Ovary (tissue), 9 donors: ENCODE measurements around the gene SLC9A2. TPM values are rescaled to one million over a fixed set of nuclear protein-coding genes. Genes with fewer than 3 reads are reported as not detected.
A peak's percentile ranks its signal among the peaks of the same experiment; 100 is the strongest.

Experiments used
- DNase-seq, 5 donors: peaks; one replicate each; pipeline ENCODE4 v3.0.0-alpha.2; 2019 to 2020
- H3K27ac ChIP-seq, 2 donors: fragments of 200-600 bp; one replicate each; pipeline versions ENCODE4 v1.5.1 to v1.8.0; 2019 to 2022
- H3K27me3 ChIP-seq: fragments of 200-600 bp; one replicate; pipeline ENCODE4 v1.8.0; 2022
- H3K36me3 ChIP-seq: fragments of 200-600 bp; sonication (generic); one replicate; pipeline ENCODE4 v1.5.1; 2019
- H3K4me1 ChIP-seq: one replicate; pipeline ENCODE4 v1.8.1; 2013; ENCODE audit warnings: mild to moderate bottlenecking, moderate library complexity; ENCODE audit not compliant: insufficient read depth
- H3K4me3 ChIP-seq: fragments of 200-600 bp; sonication (generic); one replicate; pipeline ENCODE4 v1.5.1; 2017
- H3K9me3 ChIP-seq, 2 donors: fragments of 200-600 bp in 1 of 2; sonication (generic) in 1 of 2; one replicate each; pipeline versions ENCODE4 v1.5.1 to v1.8.1; 2013 to 2019; ENCODE audit warnings: mild to moderate bottlenecking in 1 of 2, moderate library complexity in 1 of 2
- EP300 ChIP-seq: sonication (generic); formaldehyde crosslinking; IDR thresholded peaks from one replicate; pipeline ENCODE4 v1.6.1; 2017; ENCODE audit warnings: antibody characterized with exemption
- POLR2A ChIP-seq: fragments of 450-650 bp; IDR thresholded peaks from one replicate; pipeline ENCODE4 v1.6.1; 2017; ENCODE audit warnings: antibody characterized with exemption, mild to moderate bottlenecking, moderate library complexity
- WGBS, 3 donors: extraction: QIAGEN DNeasy Blood & Tissue Kit in 1 of 3; methylation state at CpG; one replicate each; pipeline versions ENCODE4 v1.1.5 to v1.1.7; 2013 to 2017; 5-methylcytosine and 5-hydroxymethylcytosine counted together
- intact Hi-C, 4 donors: fragments of 100-400 bp; cut with DNase I; formaldehyde crosslinking; loops; one replicate each; pipeline versions ENCODE4 v1.11.0 to v1.15.1; 2022 to 2023
- polyA plus RNA-seq, 2 donors: library from polyadenylated mRNA; stranded (reverse); fragments of 200-250 nt in 1 of 2; fragments of 350-450 nt in 1 of 2; fragmentation: Illumina TruSeq in 1 of 2; extraction: RNeasy Lipid Tissue Mini Kit (QIAGEN cat#74804) in 1 of 2; gene quantifications; one replicate each; pipeline ENCODE4 v1.2.3, GENCODE V29; 2013 to 2014
- total RNA-seq, 7 donors: library from RNA; depleted of rRNA in 2 of 7; stranded (reverse); fragments of >200 nt in 2 of 7; fragmentation: NEBNext Ultra II Directional in 3 of 7; extraction: Animal tissue kit (Norgen Biotek cat#: 25700) in 3 of 7; gene quantifications; one replicate each; pipeline versions ENCODE4 v1.1.0 to v1.2.4, GENCODE V29; 2016 to 2023
- TF ChIP-seq, protein P1 (sequence below), 3 donors: fragments of 450-650 bp in 2 of 3; fragments of 200-600 bp in 1 of 3; IDR thresholded peaks; one replicate each; pipeline versions ENCODE4 v1.5.1 to v1.8.0; 2016 to 2022; ENCODE audit warnings: antibody characterized with exemption in 3 of 3, mild to moderate bottlenecking in 1 of 3
- donor health status: DM: no; HTN: no; CAD: no; lungs with moderate emphysema.
- donor health status: DM: no; HTN: no; CAD: no.
- donor health status: Bipolar disorder and iron deficiency.
- donor health status: DM: yes; HTN: yes; CAD: no.
- donor health status: DM: no; HTN: no; CAD: no.
- donor health status: DM: yes; HTN: yes; CAD: no.

The SLC9A2 gene
- total and polyA plus RNA-seq, 9 donors: 0.08 to 0.46 (median 0.15) TPM; not detected in 5

DNA sequence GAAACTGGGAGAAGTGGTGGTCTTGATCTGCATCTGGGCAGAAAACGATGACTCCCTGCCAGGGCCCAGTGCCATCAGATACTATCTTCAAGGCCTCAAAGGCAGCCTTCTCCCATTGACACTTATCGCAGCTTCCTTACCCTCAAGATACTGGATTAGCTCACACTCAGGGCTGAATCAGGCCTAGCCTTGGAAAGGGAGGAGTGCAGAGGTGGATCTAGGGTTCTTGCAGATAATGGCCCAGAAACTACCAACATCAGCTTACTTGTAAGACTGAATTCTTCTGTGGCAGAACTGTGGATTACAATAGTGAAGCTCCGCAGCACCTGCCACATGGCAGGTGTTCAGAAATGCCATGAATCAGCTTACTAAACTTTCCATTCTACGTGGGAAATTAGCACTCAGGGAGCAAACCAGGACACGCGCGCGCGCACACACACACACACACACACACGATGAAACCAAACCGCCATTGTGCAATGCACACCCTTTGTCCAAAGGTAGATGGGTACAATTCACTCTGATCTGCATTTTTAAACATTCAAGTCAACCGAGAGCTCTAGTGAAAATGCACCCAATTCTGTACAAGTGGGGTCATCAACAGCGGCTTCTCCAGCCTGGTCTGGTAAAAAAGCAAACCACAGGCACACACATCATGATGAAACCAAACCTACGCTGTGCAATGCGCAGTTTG is 116.2 kb downstream of the SLC9A2 start:
- Histone ChIP-seq H3K27ac (no peak overlapping the region), H3K27me3 (no peaks in the 10 kb centered on the region)
- intact Hi-C loops: no loop called here

DNA sequence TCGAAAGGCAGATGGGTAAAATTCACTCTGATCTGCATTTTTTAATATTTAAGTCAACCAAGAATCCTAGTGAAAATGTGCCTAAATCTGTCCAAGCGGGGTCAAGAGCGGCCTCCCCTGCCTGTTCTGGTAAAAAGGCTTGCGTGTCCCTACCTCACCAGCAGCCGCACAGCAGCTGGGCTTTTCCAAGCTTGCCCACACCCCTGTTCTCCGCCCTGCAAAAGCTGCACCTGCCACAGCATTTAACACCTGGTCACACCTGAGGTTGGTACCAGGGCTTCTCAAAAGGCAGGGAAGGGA is 116.7 kb downstream of the SLC9A2 start:
- TF ChIP-seq, protein P1, sequence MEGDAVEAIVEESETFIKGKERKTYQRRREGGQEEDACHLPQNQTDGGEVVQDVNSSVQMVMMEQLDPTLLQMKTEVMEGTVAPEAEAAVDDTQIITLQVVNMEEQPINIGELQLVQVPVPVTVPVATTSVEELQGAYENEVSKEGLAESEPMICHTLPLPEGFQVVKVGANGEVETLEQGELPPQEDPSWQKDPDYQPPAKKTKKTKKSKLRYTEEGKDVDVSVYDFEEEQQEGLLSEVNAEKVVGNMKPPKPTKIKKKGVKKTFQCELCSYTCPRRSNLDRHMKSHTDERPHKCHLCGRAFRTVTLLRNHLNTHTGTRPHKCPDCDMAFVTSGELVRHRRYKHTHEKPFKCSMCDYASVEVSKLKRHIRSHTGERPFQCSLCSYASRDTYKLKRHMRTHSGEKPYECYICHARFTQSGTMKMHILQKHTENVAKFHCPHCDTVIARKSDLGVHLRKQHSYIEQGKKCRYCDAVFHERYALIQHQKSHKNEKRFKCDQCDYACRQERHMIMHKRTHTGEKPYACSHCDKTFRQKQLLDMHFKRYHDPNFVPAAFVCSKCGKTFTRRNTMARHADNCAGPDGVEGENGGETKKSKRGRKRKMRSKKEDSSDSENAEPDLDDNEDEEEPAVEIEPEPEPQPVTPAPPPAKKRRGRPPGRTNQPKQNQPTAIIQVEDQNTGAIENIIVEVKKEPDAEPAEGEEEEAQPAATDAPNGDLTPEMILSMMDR (IDR thresholded peaks at IDR 0.05): no peak
- no peak for TF ChIP-seq POLR2A
- no peak for TF ChIP-seq EP300
- no peaks in the 10 kb centered on the region for H3K27me3 ChIP-seq
- DNase-seq: peak in 4 of 5 donors; percentile 15 to 40 (median 22)
- intact Hi-C loops: no loop called here
- no peaks in the 10 kb centered on the region for H3K9me3 ChIP-seq
- peaks cover 7% of the 10 kb centered on the region for H3K4me1 ChIP-seq
- peak overlapping the region in 1 of 2 donors; percentile 69 for H3K27ac ChIP-seq
- H3K4me3 ChIP-seq: peak overlapping the region; percentile 81
- WGBS, 3 donors: 12 to 19% (median 14%) methylated on average over 6 of the region's 6 CpGs
- no peaks in the 10 kb centered on the region for H3K36me3 ChIP-seq

More for the DNA sequence above, 116.2 kb downstream of the SLC9A2 start:
- 75 to 77% (median 76%) methylated on average over 15 of the region's 15 CpGs for WGBS, 3 donors
- H3K4me1 ChIP-seq: peaks cover 7% of the 10 kb centered on the region
- H3K4me3 ChIP-seq: peak overlapping the region; percentile 81
- no peak for TF ChIP-seq POLR2A
- TF ChIP-seq, protein P1 (IDR thresholded peaks at IDR 0.05): no peak
- no peak for TF ChIP-seq EP300
- H3K9me3 ChIP-seq: no peaks in the 10 kb centered on the region
- H3K36me3 ChIP-seq: no peaks in the 10 kb centered on the region
- no peak for DNase-seq

DNA sequence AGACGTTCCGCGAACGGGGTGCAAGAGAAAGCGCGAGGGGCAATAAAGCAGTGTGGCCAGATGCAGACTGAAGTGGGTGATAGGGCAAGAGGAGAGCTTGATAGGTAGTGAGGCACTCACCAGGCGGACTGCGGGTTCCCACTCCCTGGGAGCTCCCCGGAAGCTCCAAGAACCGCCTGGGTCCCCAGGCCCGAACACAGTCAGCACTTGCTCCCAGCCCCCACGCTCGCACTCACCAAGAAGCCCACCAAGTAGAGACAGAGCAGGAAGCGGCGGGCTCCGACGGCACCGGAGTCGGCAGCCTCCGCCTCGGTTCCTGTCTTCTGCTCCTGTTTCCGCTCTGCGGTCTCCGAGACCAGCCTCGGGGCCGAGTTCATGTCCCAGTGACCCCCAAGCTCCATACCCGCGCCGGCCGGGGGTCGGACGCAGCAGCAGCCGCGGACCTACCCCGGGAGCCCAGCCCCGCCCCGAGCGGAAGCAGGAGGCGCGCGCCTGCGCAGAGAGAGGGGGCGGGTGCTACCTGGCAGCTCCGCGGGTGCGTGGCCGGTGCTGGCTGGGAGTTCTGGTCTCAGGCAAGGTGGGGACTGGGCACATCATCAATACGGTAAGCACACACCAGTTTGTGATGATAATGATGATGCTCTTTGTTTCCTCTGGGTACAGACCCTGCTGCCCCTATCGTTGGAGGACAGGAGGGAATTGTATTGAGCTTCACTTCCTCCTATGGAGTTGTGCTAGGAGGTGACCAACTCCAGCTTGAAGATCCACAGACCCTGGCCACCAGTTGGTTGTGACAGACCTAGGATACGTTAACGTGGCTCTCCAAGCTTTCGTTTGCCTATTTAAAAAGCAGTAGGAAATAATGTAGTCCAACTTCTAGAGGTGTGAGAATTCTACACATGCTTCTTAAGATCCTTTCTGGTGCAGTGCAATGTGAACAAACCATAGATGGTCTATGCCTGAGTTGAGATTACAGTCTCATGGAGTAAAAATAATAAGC is 117.4 kb downstream of the SLC9A2 start:
- no peaks in the 10 kb centered on the region for H3K27me3 ChIP-seq
- WGBS, 3 donors: 0% methylated on average over 48 to 52 of the region's 52 CpGs
- intact Hi-C loops: no loop called here
- DNase-seq: peak; percentile 77 to 88 (median 84)
- no peaks in the 10 kb centered on the region for H3K36me3 ChIP-seq
- H3K9me3 ChIP-seq: no peaks in the 10 kb centered on the region
- H3K27ac ChIP-seq: peak overlapping the region; percentile 40 to 69
- TF ChIP-seq EP300 (no peak), POLR2A (peak; percentile 28)
- TF ChIP-seq, protein P1 (IDR thresholded peaks at IDR 0.05): no peak
- peaks cover 7% of the 10 kb centered on the region for H3K4me1 ChIP-seq
- peak overlapping the region; percentile 81 for H3K4me3 ChIP-seq

DNA sequence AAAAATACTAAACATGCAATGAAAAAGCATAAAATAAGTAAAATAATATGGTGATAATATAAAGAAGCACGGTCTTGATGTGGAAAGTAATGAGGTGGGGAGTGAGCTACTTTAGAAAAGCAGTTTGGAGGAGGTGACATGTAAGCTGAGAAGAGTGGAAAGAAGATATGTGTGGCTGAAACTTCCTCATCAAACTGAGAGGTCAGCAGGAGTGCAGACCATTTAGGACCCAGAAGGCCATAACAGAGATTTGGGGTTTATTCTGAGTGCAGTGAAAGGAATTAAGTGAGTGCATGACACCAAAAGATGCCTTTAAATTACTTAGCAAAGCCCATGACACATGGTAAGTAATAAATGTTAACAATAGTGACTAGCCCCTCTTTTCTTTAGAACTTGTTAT is 118.1 kb downstream of the SLC9A2 start:
- Histone ChIP-seq H3K4me3 (peak overlapping the region; percentile 81), H3K36me3 (no peaks in the 10 kb centered on the region), H3K9me3 (no peaks in the 10 kb centered on the region), H3K4me1 (peaks cover 7% of the 10 kb centered on the region), H3K27ac (no peak overlapping the region), H3K27me3 (no peaks in the 10 kb centered on the region)
- TF ChIP-seq EP300: no peak
- TF ChIP-seq POLR2A: no peak
- TF ChIP-seq, protein P1 (IDR thresholded peaks at IDR 0.05): no peak
- intact Hi-C loops: no loop called here
- WGBS, 3 donors: 51 to 73% (median 61%) methylated on average over 1 of the region's 1 CpG
- no peak for DNase-seq
